Stimulated activated CD8-positive, alpha-beta memory T cell treated with anti-CD3 and anti-CD28 coated beads, Interleukin-2, amount 100 ng/mL, for 48 hours (primary cell): ENCODE results near the gene C1orf159.
"Not testable (repeated sequence)": the region's sequence is repeated elsewhere in the genome, so short reads cannot be mapped to it uniquely, and the experiment has no call there.

Source experiments
- DNase-seq, 2 donors: peaks; one replicate each; pipeline ENCODE4 v3.0.0-alpha.2; 2020; ENCODE audit warnings: low read depth in 2 of 2

Gene C1orf159

GRCh38 chr1:1118011-1118875, 2.4 kb upstream of the C1orf159 start:
- no peak for DNase-seq

- DNase-seq, result no peak
Measured at GRCh38 chr1:1117469-1117831, 1.6 kb upstream of the C1orf159 start.

DNA sequence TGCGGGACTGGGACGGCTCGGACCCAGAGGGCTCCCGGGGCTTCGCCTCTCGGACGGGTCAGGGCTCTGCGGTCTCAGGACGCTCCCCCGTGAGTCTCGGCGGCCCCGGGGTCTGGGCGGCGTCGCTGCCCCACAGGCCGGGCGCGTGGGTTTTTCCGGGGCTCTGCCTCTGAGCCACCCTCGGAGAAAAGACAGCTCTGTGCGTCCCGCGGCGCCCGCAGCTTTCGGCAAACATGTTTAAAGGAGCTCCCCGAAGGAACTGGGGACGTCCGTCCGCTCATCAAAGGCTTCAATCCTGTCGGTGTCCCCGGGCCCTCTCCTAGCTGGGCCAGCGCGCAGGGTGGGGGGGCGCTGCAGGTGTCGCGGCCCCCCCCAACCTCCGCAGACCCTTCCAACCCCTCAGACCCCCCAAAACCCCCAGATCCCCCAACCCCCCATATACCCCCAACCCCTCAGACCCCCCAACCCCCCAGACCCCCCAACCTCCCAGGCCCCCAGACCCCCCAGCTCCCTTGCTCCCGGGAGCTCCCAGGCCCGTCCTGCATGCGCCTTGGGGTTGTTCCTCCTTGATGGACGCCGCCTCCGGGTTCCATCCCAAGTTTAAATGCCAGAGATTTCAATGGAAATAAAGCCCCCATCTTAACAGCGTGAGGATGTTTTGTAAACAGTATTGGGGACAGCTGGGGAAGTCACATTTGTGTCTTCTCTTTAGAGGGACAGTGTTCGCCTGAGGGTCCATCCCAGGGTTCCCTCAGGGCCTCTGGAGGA, 996 bp upstream of the C1orf159 start:
- no peak for DNase-seq

DNA sequence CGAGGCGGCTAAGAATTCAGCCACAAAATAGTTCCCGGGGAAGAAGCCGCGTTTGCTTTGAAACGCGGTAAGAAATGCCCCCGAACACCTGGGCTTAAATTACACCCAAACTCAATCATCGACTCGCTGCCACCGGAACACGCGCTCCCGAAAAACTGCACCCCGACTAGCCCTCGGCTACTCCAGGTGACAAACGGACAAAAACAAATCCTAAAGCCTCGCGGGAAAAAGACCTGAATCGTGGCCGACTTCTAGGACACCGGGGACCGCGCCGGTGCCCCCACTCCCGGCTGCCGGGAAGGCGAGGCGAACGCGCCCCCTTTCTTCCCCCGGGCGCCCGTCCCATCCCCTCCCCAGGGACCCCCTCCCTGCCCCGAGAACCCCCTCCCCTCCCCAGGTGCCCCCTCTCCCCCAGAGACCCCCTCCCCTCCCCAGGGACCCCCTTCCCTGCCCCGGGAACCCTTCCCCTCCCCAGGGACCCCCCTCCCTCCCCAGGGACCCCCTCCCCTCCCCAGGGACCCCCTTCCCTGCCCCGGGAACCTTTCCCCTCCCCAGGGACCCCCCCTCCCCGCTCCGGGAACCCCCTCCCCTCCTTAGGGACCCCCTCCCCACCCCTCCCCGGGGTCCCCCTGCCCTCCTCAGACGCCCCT, 628 bp downstream of the C1orf159 start:
- DNase-seq, result no peak

- no peak for DNase-seq
Measured at GRCh38 chr1:1114431-1114830, 1.5 kb downstream of the C1orf159 start.

- no peak for DNase-seq
Measured at GRCh38 chr1:1112237-1112985, 3.5 kb downstream of the C1orf159 start.

- DNase-seq, result no peak
Measured at GRCh38 chr1:1111516-1112236, 4.2 kb downstream of the C1orf159 start.

GRCh38 chr1:1110561-1110971, 5.3 kb downstream of the C1orf159 start:
- no peak for DNase-seq

DNA sequence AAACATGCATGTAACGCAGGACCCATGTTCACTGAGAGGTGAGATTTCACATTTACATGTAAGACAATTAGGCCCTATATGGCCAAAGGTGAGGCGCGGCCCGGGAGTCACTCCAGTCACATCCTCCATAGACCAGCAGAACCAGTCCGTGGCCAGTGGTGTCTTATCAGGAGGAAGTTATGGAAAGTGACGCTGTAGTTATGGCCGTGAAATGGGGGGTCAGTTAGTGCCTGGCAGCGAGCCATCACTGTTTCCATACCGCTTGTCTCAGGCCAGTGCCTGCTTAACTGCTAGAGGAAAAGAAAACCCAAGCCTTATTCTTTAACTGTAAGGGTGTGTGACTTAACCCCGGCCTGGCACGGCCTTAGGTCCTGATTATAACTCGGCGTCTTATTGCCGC, 6.1 kb downstream of the C1orf159 start:
- no peak for DNase-seq

GRCh38 chr1:1106510-1107221, 9.2 kb downstream of the C1orf159 start:
- no peak for DNase-seq

- not testable (repeated sequence) for DNase-seq
Measured at GRCh38 chr1:1104152-1104551, 11.7 kb downstream of the C1orf159 start.

GRCh38 chr1:1101503-1101902, 14.4 kb downstream of the C1orf159 start:
- DNase-seq, result no peak

- no peak for DNase-seq
Measured at GRCh38 chr1:1100296-1100695, 15.6 kb downstream of the C1orf159 start.

DNA sequence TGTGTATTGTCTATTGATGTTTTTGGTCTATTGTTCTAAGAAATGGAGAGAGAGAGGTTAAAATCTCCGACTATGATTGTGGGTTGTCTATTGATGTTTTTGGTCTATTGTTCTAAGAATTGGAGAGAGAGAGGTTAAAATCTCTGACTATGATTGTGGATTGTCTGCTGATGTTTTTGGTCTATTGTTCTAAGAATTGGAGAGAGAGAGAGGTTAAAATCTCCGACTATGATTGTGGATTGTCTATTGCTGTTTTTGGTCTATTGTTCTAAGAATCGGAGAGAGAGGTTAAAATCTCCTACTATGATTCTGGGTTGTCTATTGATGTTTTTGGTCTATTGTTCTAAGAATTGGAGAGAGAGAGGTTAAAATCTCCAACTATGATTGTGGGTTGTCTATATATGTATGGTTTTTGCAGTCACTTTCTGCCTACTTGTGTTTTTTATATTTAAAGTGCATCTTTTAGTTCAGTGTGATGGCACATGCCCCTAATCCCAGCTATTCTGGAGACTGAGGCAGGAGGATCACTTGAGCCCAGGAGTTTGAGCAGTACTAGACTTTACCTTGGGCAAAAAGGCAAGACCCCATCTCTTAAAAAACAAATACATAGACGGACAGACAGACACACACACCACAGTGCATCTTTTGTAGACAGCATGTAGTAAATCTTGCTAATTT, 16.2 kb downstream of the C1orf159 start:
- no peak for DNase-seq

DNA sequence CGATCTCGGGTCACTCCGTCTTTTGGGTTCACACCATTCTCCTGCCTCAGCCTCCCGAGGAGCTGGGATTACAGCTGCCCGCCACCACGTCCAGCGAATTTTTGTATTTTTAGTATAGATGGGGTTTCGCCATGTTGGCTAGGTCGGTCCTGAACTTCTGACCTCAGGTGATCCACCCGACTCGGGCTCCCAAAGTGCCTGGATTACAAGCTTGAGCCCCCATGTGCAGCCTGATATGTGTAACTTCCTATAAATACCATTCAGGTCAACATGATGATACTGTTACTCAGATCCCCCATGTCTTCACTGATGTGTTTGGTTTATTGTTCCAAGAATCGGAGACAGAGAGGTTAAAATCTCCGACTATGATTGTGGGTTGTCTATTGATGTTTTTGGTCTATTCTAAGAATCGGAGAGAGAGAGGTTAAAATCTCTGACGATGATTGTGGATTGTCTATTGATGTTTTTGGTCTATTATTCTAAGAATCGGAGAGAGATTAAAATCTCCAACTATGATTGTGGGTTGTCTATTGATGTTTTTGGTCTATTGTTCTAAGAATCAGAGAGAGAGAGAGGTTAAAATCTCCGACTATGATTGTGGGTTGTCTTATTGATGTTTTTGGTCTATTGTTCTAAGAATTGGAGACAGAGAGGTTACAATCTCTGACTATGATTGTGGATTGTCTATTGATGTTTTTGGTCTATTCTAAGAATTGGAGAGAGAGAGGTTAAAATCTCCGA, 17.0 kb downstream of the C1orf159 start:
- DNase-seq, result no peak

- DNase-seq, result not testable (repeated sequence)
Measured at GRCh38 chr1:1096136-1096535, 19.8 kb downstream of the C1orf159 start.

- DNase-seq, result no peak
Measured at GRCh38 chr1:1094981-1095380, 20.9 kb downstream of the C1orf159 start.

- no peak for DNase-seq
Measured at GRCh38 chr1:1093610-1093943, 22.3 kb downstream of the C1orf159 start.

DNA sequence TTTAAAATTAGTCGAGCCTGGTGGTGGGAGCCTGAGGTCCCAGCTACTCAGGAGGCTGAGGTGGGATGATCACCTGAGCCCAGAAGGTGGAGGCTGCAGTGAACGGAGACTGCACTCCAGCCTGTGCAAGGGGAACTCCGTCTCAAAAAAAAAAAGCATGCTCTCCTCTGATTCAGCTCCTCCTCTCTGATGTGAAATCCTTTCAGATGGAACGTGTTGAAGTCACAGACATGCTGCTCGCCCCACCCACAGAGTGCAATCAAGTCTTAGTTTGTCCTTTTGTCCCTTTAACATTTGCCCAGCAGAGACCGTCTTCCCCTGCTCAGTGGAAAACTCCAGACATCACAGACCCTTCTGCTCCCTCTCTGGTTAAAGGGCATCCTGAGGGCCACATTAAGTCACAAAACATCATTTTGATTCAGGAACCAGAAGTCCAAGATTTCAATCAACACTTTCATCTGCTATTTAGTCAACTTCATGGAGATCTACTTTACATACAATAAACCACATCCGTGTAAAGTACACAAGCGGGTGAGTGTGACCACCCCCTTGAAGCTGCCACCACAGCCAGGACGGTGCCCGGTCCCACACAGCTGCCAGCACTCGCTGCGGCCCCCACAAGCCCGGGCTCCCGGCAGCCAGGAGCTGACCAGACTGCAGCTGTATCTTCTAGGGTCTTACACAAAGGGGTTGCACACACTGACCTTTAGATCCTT, 22.8 kb downstream of the C1orf159 start:
- no peak for DNase-seq
